Myocyte (in vitro differentiated cells): ENCODE measurements around the gene TET2. TPM values are rescaled to one million over a fixed set of nuclear protein-coding genes. Genes with fewer than 3 reads are reported as not detected.

ENCODE experiments used
- DNase-seq: peaks from one replicate; pipeline ENCODE4 v3.0.0-alpha.2; 2012; ENCODE audit warnings: low read depth
- total RNA-seq: library from RNA; depleted of rRNA; stranded (reverse); fragments of >200 nt; gene quantifications from 2 replicates; pipeline ENCODE4 v1.2.3, GENCODE V29; 2014

The TET2 gene
- total RNA-seq, 1 donor from 2014 or later = 18.6 TPM

- peak; percentile 15 for DNase-seq
These were observed 34.6 kb downstream of the TET2 start for GRCh38 chr4:105181259-105181658.

- peak; percentile 32 for DNase-seq
These were observed 35.5 kb downstream of the TET2 start for GRCh38 chr4:105182211-105182610.

GRCh38 chr4:105184316-105184980 lies 37.8 kb downstream of the TET2 start:
- DNase-seq = no peak

GRCh38 chr4:105186701-105187161 lies 40.1 kb downstream of the TET2 start:
- DNase-seq = peak; percentile 53

GRCh38 chr4:105189855-105190650 lies 43.4 kb downstream of the TET2 start:
- DNase-seq = no peak

GRCh38 chr4:105191621-105192210 lies 45.0 kb downstream of the TET2 start:
- DNase-seq = peak; percentile 36

GRCh38 chr4:105192474-105192873 lies 45.8 kb downstream of the TET2 start:
- DNase-seq = peak; percentile 9

- DNase-seq = no peak
These were observed 46.2 kb downstream of the TET2 start for GRCh38 chr4:105192910-105193309.

GRCh38 chr4:105193536-105193935 lies 46.9 kb downstream of the TET2 start:
- no peak for DNase-seq

GRCh38 chr4:105194328-105195231 lies 47.9 kb downstream of the TET2 start:
- DNase-seq = no peak

GRCh38 chr4:105196523-105197145 lies 50.0 kb downstream of the TET2 start:
- DNase-seq = peak; percentile 28

GRCh38 chr4:105197777-105198176 lies 51.1 kb downstream of the TET2 start:
- DNase-seq = no peak

- no peak for DNase-seq
These were observed 51.9 kb downstream of the TET2 start for GRCh38 chr4:105198541-105198940.

GRCh38 chr4:105206214-105206613 lies 59.5 kb downstream of the TET2 start:
- DNase-seq = no peak

GRCh38 chr4:105207386-105207785 lies 60.7 kb downstream of the TET2 start:
- DNase-seq = no peak

GRCh38 chr4:105208561-105208960 lies 61.9 kb downstream of the TET2 start:
- no peak for DNase-seq

- no peak for DNase-seq
These were observed 64.2 kb downstream of the TET2 start for GRCh38 chr4:105210916-105211315.

GRCh38 chr4:105215609-105216313 lies 69.1 kb downstream of the TET2 start:
- DNase-seq = peak; percentile 13

- DNase-seq = no peak
These were observed 78.8 kb downstream of the TET2 start for GRCh38 chr4:105225500-105225899.

GRCh38 chr4:105227054-105227453 lies 80.4 kb downstream of the TET2 start:
- DNase-seq = no peak
